ENCODE measurements around the gene GHR.

- TF ChIP-seq, protein P1, sequence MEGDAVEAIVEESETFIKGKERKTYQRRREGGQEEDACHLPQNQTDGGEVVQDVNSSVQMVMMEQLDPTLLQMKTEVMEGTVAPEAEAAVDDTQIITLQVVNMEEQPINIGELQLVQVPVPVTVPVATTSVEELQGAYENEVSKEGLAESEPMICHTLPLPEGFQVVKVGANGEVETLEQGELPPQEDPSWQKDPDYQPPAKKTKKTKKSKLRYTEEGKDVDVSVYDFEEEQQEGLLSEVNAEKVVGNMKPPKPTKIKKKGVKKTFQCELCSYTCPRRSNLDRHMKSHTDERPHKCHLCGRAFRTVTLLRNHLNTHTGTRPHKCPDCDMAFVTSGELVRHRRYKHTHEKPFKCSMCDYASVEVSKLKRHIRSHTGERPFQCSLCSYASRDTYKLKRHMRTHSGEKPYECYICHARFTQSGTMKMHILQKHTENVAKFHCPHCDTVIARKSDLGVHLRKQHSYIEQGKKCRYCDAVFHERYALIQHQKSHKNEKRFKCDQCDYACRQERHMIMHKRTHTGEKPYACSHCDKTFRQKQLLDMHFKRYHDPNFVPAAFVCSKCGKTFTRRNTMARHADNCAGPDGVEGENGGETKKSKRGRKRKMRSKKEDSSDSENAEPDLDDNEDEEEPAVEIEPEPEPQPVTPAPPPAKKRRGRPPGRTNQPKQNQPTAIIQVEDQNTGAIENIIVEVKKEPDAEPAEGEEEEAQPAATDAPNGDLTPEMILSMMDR (IDR thresholded peaks at IDR 0.05), result no peak
- no peak for TF ChIP-seq POLR2AphosphoS5 (IDR thresholded peaks at IDR 0.05)
Observed at GRCh38 chr5:42513246-42513645, 90.0 kb downstream of the GHR start.
